Mesendoderm (in vitro differentiated cells): ENCODE measurements around the gene PPFIBP2.
A peak's percentile ranks its signal among the peaks of the same experiment; 100 is the strongest.

Experiments used
- DNase-seq: peaks from one replicate; pipeline ENCODE4 v3.0.0; 2013
- H2AK5ac ChIP-seq: 2 replicates; pipeline ENCODE4 v1.6.1; 2013; ENCODE audit warnings: low read length, inconsistent platforms
- H2BK120ac ChIP-seq: 2 replicates; pipeline ENCODE4 v1.6.1; 2013; ENCODE audit warnings: low read depth, mild to moderate bottlenecking, low read length, moderate library complexity, mixed read lengths
- H2BK15ac ChIP-seq: replicated peaks from 2 replicates; pipeline ENCODE4 v1.6.1; 2013; ENCODE audit warnings: low read depth, mild to moderate bottlenecking, moderate library complexity
- H2BK5ac ChIP-seq: 2 replicates; pipeline ENCODE4 v1.6.1; 2013; ENCODE audit warnings: low read length, inconsistent platforms
- H3K18ac ChIP-seq: 2 replicates; pipeline ENCODE4 v1.6.1; 2013; ENCODE audit warnings: mild to moderate bottlenecking, low read length, mixed read lengths
- H3K23ac ChIP-seq: one replicate; pipeline ENCODE4 v1.6.1; 2013; ENCODE audit warnings: low read length
- H3K27ac ChIP-seq: 2 replicates; pipeline ENCODE4 v1.5.1; 2013; ENCODE audit warnings: low read depth, mild to moderate bottlenecking, inconsistent platforms, low read length, moderate library complexity
- H3K27me3 ChIP-seq: 2 replicates; pipeline ENCODE4 v1.6.1; 2013; ENCODE audit warnings: low read length, control low read depth, mild to moderate bottlenecking, inconsistent platforms; ENCODE audit not compliant: insufficient read depth, poor library complexity
- H3K36me3 ChIP-seq: 2 replicates; pipeline ENCODE4 v1.6.1; 2013; ENCODE audit warnings: low read length, inconsistent platforms; ENCODE audit not compliant: control insufficient read depth, insufficient read depth
- H3K4ac ChIP-seq: one replicate; pipeline ENCODE4 v1.6.1; 2013; ENCODE audit warnings: low read depth, mild to moderate bottlenecking, low read length, moderate library complexity
- H3K4me1 ChIP-seq: 2 replicates; pipeline ENCODE4 v1.6.1; 2013; ENCODE audit warnings: low read depth, low read length, inconsistent platforms; ENCODE audit not compliant: control insufficient read depth
- H3K4me2 ChIP-seq: 2 replicates; pipeline ENCODE4 v1.6.1; 2013; ENCODE audit warnings: low read length
- H3K4me3 ChIP-seq: 2 replicates; pipeline ENCODE4 v1.5.1; 2013; ENCODE audit warnings: mild to moderate bottlenecking, low read length
- H3K56ac ChIP-seq: one replicate; pipeline ENCODE4 v1.6.1; 2013; ENCODE audit warnings: low read length
- H3K79me1 ChIP-seq: 2 replicates; pipeline ENCODE4 v1.6.1; 2013; ENCODE audit warnings: low read length, inconsistent platforms
- H3K79me2 ChIP-seq: 2 replicates; pipeline ENCODE4 v1.6.1; 2013; ENCODE audit warnings: mild to moderate bottlenecking, low read length; ENCODE audit not compliant: control insufficient read depth, insufficient read depth
- H3K9ac ChIP-seq: 2 replicates; pipeline ENCODE4 v1.6.1; 2013; ENCODE audit warnings: low read length, inconsistent platforms
- H4K5ac ChIP-seq: one replicate; pipeline ENCODE4 v1.6.1; 2013; ENCODE audit warnings: low read length
- H4K8ac ChIP-seq: one replicate; pipeline ENCODE4 v1.6.1; 2013; ENCODE audit warnings: low read depth, mild to moderate bottlenecking, control low read depth, low read length, moderate library complexity
- WGBS: extraction: QIAGEN DNeasy Blood & Tissue Kit; methylation state at CpG from one replicate; pipeline ENCODE4 v1.1.7; 2013; ENCODE audit warnings: low lambda C conversion rate, missing lambda C conversion rate; ENCODE audit not compliant: insufficient coverage; ENCODE audit errors: extremely low coverage; 5-methylcytosine and 5-hydroxymethylcytosine counted together

PPFIBP2 gene

DNA sequence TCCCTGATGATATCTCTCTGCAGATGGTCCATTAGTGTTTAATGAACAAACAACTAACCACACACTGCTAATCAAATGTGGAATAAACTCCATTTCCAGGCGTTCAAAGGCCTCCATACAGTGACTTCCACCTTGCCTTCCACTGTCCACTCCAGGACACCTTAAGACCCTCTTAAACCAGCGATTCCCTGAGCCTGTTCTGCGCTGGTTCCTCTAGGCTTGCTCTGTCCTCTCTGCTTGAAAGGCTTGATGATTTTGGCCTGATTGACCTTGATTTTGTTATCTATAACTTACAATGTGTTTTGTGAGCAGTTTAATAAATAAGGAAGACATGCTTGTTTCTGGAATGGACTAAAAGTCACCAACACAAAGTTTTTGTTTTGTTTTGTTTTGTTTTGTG is 180.4 kb downstream of the PPFIBP2 start:
- Histone ChIP-seq H3K4ac (no peak overlapping the region), H2BK120ac (no peak overlapping the region), H3K18ac (no peak overlapping the region), H4K8ac (no peak overlapping the region), H3K27ac (no peak overlapping the region), H3K4me2 (no peak overlapping the region), H3K79me2 (no peaks in the 10 kb centered on the region), H3K36me3 (no peaks in the 10 kb centered on the region), H3K56ac (no peak overlapping the region), H2BK15ac (no peak overlapping the region), H3K79me1 (no peaks in the 10 kb centered on the region), H3K4me1 (no peaks in the 10 kb centered on the region), H4K5ac (no peak overlapping the region), H3K27me3 (no peaks in the 10 kb centered on the region), H2BK5ac (no peak overlapping the region), H2AK5ac (no peak overlapping the region), H3K9ac (no peak overlapping the region), H3K4me3 (no peak overlapping the region), H3K23ac (no peak overlapping the region)
- no CpG with 5 or more reads among the region's 3 CpGs for WGBS
- no peak for DNase-seq

DNA sequence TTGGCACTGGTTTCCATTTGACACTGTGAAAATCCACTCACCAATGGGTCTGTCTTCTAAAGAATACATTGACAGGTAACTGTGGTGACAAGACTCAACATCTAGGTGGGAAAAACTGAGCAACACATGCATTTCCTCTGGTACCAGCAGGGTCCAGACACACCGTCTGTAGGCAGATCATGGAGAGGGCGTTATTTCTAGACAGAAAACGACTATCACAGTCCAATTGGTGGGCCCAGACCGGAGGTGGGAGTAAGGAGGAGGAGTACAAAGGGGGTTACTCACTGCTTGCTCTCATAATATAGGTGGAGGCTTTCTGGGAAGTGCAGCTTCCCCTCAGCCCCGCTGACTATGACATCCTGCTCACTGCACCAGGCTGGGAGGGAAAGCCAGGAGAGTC is 182.6 kb downstream of the PPFIBP2 start:
- Histone ChIP-seq H3K36me3 (no peaks in the 10 kb centered on the region), H4K5ac (no peak overlapping the region), H3K9ac (no peak overlapping the region), H3K4ac (no peak overlapping the region), H2BK5ac (no peak overlapping the region), H3K23ac (peak overlapping the region; percentile 32), H3K4me1 (no peaks in the 10 kb centered on the region), H3K27ac (no peak overlapping the region), H2BK15ac (no peak overlapping the region), H4K8ac (no peak overlapping the region), H3K79me1 (no peaks in the 10 kb centered on the region), H2BK120ac (no peak overlapping the region), H2AK5ac (no peak overlapping the region), H3K4me3 (no peak overlapping the region), H3K27me3 (no peaks in the 10 kb centered on the region), H3K79me2 (no peaks in the 10 kb centered on the region), H3K18ac (no peak overlapping the region), H3K4me2 (no peak overlapping the region), H3K56ac (no peak overlapping the region)
- no CpG with 5 or more reads among the region's 5 CpGs for WGBS
- peak; percentile 47 for DNase-seq
